ENCODE data around the gene PHACTR4. TPM values are rescaled to one million over a fixed set of nuclear protein-coding genes. Genes with fewer than 3 reads are reported as not detected.

Gene PHACTR4
- total and polyA plus RNA-seq, 11 donors, result 13.6 to 30.5 (median 19.0) TPM

GRCh38 chr1:28329395-28330153 lies 40.0 kb upstream of the PHACTR4 start:
- H3K4me3 ChIP-seq, result peak overlapping the region; percentile 25 to 92 (median 73)
- DNase-seq (peak in 2 of 5 donors; percentile 20 to 33), ATAC-seq (peak; percentile 14 to 29 (median 21))
- no peak for TF ChIP-seq POLR2A (IDR thresholded peaks at IDR 0.05)
- peak in 1 of 12 donors; percentile 10 for TF ChIP-seq CTCF (IDR thresholded peaks at IDR 0.05)
- no peaks in the 10 kb centered on the region for H3K9me3 ChIP-seq
- 43 to 47% (median 44%) methylated on average over 29 of the region's 29 CpGs for WGBS, 4 donors
- H3K27ac ChIP-seq, result peak overlapping the region; percentile 71 to 93 (median 86)
- peaks cover 0 to 42% (median 35%) of the 10 kb centered on the region in 9 donors for H3K36me3 ChIP-seq
- H3K4me1 ChIP-seq, result peaks cover 0 to 34% (median 13%) of the 10 kb centered on the region in 12 donors
- intact Hi-C loops (cut with DNase I), result loop anchor here in 7 of 10 donors (2.0 to 10.0 kb wide), 7 partner anchors 62 to 82 kb away; partner anchors contain the start of gene SESN2 (in 2 of the 7)
- H3K27me3 ChIP-seq, result no peaks in the 10 kb centered on the region

- no peak for DNase-seq
Observed at GRCh38 chr1:28338897-28339296, 30.6 kb upstream of the PHACTR4 start.

GRCh38 chr1:28339551-28339950 lies 30.0 kb upstream of the PHACTR4 start:
- no peak for DNase-seq
- WGBS, 4 donors, result 87 to 92% (median 92%) methylated on average over 10 of the region's 10 CpGs
- Histone ChIP-seq H3K9me3 (no peaks in the 10 kb centered on the region), H3K36me3 (peaks cover 0 to 23% (median 19%) of the 10 kb centered on the region in 9 donors), H3K27ac (no peak overlapping the region), H3K4me1 (no peaks in the 10 kb centered on the region), H3K4me3 (no peak overlapping the region), H3K27me3 (no peaks in the 10 kb centered on the region)
- intact Hi-C loops (cut with DNase I), result no loop called here
- ATAC-seq, result no peak
- TF ChIP-seq CTCF (IDR thresholded peaks at IDR 0.05), result no peak
- no peak for TF ChIP-seq POLR2A (IDR thresholded peaks at IDR 0.05)

More at GRCh38 chr1:28338897-28339296, 30.6 kb upstream of the PHACTR4 start:
- no peaks in the 10 kb centered on the region for H3K4me1 ChIP-seq
- WGBS, 4 donors, result 95 to 98% (median 97%) methylated on average over 3 of the region's 3 CpGs
- no peak for TF ChIP-seq POLR2A (IDR thresholded peaks at IDR 0.05)
- no peak for TF ChIP-seq CTCF (IDR thresholded peaks at IDR 0.05)
- ATAC-seq, result no peak
- peaks cover 0 to 30% (median 25%) of the 10 kb centered on the region in 9 donors for H3K36me3 ChIP-seq
- H3K27ac ChIP-seq, result no peak overlapping the region
- H3K9me3 ChIP-seq, result no peaks in the 10 kb centered on the region
- no peaks in the 10 kb centered on the region for H3K27me3 ChIP-seq
- no peak overlapping the region for H3K4me3 ChIP-seq
- intact Hi-C loops (cut with DNase I), result no loop called here

GRCh38 chr1:28340221-28340974 lies 29.1 kb upstream of the PHACTR4 start:
- Histone ChIP-seq H3K36me3 (peaks cover 0 to 15% (median 10%) of the 10 kb centered on the region in 9 donors), H3K27ac (no peak overlapping the region), H3K4me1 (no peaks in the 10 kb centered on the region), H3K9me3 (no peaks in the 10 kb centered on the region), H3K27me3 (no peaks in the 10 kb centered on the region), H3K4me3 (no peak overlapping the region)
- WGBS, 4 donors, result 86 to 93% (median 90%) methylated on average over 4 of the region's 4 CpGs
- DNase-seq (no peak), ATAC-seq (no peak)
- no peak for TF ChIP-seq POLR2A (IDR thresholded peaks at IDR 0.05)
- TF ChIP-seq CTCF (IDR thresholded peaks at IDR 0.05), result no peak
- intact Hi-C loops (cut with DNase I), result no loop called here
